Lower leg skin (tissue), 4 donors: ENCODE results near the gene PNRC1. TPM values are rescaled to one million over a fixed set of nuclear protein-coding genes. Genes with fewer than 3 reads are reported as not detected.

Experiments
- DNase-seq, 2 donors: peaks; one replicate each; pipeline ENCODE4 v3.0.0-alpha.2; 2019; ENCODE audit warnings: low spot score in 2 of 2
- H3K4me3 ChIP-seq: fragments of 200-600 bp; sonication (generic); 2 replicates; pipeline ENCODE4 v1.5.1; 2017; ENCODE audit warnings: mild to moderate bottlenecking, low read depth; ENCODE audit not compliant: poor library complexity, severe bottlenecking
- CTCF ChIP-seq, 3 donors: fragments of 450-650 bp; IDR thresholded peaks; one replicate each; pipeline ENCODE4 v1.5.1; 2016; ENCODE audit warnings: antibody characterized with exemption in 3 of 3, mild to moderate bottlenecking in 3 of 3, moderate library complexity in 2 of 3
- POLR2A ChIP-seq, 2 donors: fragments of 450-650 bp; IDR thresholded peaks; one replicate each; pipeline ENCODE4 v1.6.1; 2016 to 2017; ENCODE audit warnings: antibody characterized with exemption in 2 of 2, mild to moderate bottlenecking in 1 of 2, moderate library complexity in 1 of 2
- WGBS, 2 donors: methylation state at CpG; one replicate each; pipeline ENCODE4 v1.1.5; 2018; 5-methylcytosine and 5-hydroxymethylcytosine counted together
- intact Hi-C: fragments of 100-400 bp; cut with DNase I; formaldehyde crosslinking; loops from one replicate; pipeline ENCODE4 v1.15.0; 2023; ENCODE audit warnings: low total_unique reads
- total RNA-seq, 4 donors: library from RNA; depleted of rRNA; stranded (reverse); fragments of >200 nt; gene quantifications; one replicate each; pipeline ENCODE4 v1.1.0, GENCODE V29; 2016

PNRC1 gene
- total RNA-seq, 4 donors from 2014 or later = 197 to 362 (median 260) TPM

GRCh38 chr6:89066940-89067646 is 13.5 kb upstream of the PNRC1 start:
- 83 to 88% methylated on average over 4 of the region's 4 CpGs for WGBS, 2 donors
- no peak for DNase-seq
- intact Hi-C loops = no loop called here
- TF ChIP-seq CTCF (IDR thresholded peaks at IDR 0.05) = no peak
- TF ChIP-seq POLR2A (IDR thresholded peaks at IDR 0.05) = no peak
- no peak overlapping the region for H3K4me3 ChIP-seq

- no peak overlapping the region for H3K4me3 ChIP-seq
- no peak for DNase-seq
- TF ChIP-seq CTCF (IDR thresholded peaks at IDR 0.05) (no peak), POLR2A (IDR thresholded peaks at IDR 0.05) (no peak)
- intact Hi-C loops = no loop called here
Measured at GRCh38 chr6:89067796-89068195, 12.8 kb upstream of the PNRC1 start.

GRCh38 chr6:89068695-89069094 is 11.9 kb upstream of the PNRC1 start:
- 96 to 98% methylated on average over 1 of the region's 1 CpG for whole genome bisulfite sequencing, 2 donors
- no peak for DNase-seq
- intact Hi-C loops = no loop called here
- TF ChIP-seq CTCF (IDR thresholded peaks at IDR 0.05) (no peak), POLR2A (IDR thresholded peaks at IDR 0.05) (no peak)
- no peak overlapping the region for H3K4me3 ChIP-seq

GRCh38 chr6:89069536-89070163 is 10.9 kb upstream of the PNRC1 start:
- TF ChIP-seq CTCF (IDR thresholded peaks at IDR 0.05) (no peak), POLR2A (IDR thresholded peaks at IDR 0.05) (no peak)
- WGBS, 2 donors = 90 to 92% methylated on average over 10 of the region's 10 CpGs
- intact Hi-C loops = no loop called here
- DNase-seq = no peak
- H3K4me3 ChIP-seq = no peak overlapping the region

- TF ChIP-seq CTCF (IDR thresholded peaks at IDR 0.05) (no peak), POLR2A (IDR thresholded peaks at IDR 0.05) (no peak)
- H3K4me3 ChIP-seq = no peak overlapping the region
- intact Hi-C loops = no loop called here
- no peak for DNase-seq
Measured at GRCh38 chr6:89071036-89071435, 9.5 kb upstream of the PNRC1 start.
